ENCODE results near the gene GPR78.

DNA sequence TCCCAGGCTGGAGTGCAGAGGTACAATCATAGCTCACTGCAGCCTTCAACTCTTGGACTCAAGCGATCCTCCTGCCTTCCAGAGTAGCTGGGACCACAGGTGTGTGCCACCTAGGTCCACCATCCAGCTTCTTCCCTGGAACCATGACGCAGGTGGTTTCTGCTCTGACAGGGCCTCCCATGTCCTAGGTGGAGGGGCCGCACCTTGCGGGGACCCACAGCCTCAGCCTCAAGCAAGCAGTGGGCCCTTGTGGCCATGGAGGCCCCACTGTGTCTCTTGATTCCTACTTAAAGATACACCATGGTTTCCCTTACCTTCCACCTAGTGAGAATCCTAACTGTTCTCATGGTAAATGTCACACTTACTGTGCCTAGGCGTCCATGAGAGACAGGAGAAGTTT lies 6.9 kb upstream of the GPR78 start:
- TF ChIP-seq POLR2AphosphoS5 (IDR thresholded peaks at IDR 0.05; ENCODE audit: borderline replicate concordance, low read depth, low read length) (no peak), EZH2 (IDR thresholded peaks at IDR 0.05) (no peak), FOXP2 (optimal IDR thresholded peaks at IDR 0.05; ENCODE audit: control extremely low read depth, extremely low read length, insufficient read depth) (no peak)
